K562 (cell line): ENCODE measurements around the gene RTCA. TPM values are rescaled to one million over a fixed set of nuclear protein-coding genes. Genes with fewer than 3 reads are reported as not detected.

Experiments used
- CXXC5 ChIP-seq: fragments of 250-450 bp; sonication (Bioruptor Pico); IDR thresholded peaks from 2 replicates; pipeline ENCODE4 v1.8.0; 2022; ENCODE audit warnings: inconsistent platforms, mild to moderate bottlenecking, moderate library complexity
- DPF2 ChIP-seq: fragments of 450-650 bp; IDR thresholded peaks from 2 replicates; pipeline ENCODE4 v1.6.1; 2016
- HDAC8 ChIP-seq: fragments of 450-650 bp; IDR thresholded peaks from 2 replicates; pipeline ENCODE4 v1.6.1; 2016; ENCODE audit warnings: mild to moderate bottlenecking, missing genetic modification characterization, moderate library complexity, missing compliant biosample characterization
- HMBOX1 ChIP-seq: sonication (generic); IDR thresholded peaks from 2 replicates; pipeline ENCODE4 v1.6.1; 2016
- PKNOX1 ChIP-seq: fragments of 450-650 bp; IDR thresholded peaks from 2 replicates; pipeline ENCODE4 v1.6.1; 2016
- PRDM10 ChIP-seq: fragments of 450-650 bp; IDR thresholded peaks from 2 replicates; pipeline ENCODE4 v1.6.1; 2018; ENCODE audit not compliant: partially characterized antibody
- RBM25 ChIP-seq: fragments of 200-400 bp; formaldehyde crosslinking; IDR thresholded peaks from 2 replicates; pipeline ENCODE4 v1.6.1; 2018; ENCODE audit warnings: low read length, low read depth, moderate library complexity; ENCODE audit not compliant: severe bottlenecking
- SP1 ChIP-seq: sonication (generic); formaldehyde crosslinking; IDR thresholded peaks from 2 replicates; pipeline ENCODE4 v1.8.1; 2022; ENCODE audit warnings: mild to moderate bottlenecking, missing genetic modification reagents
- USF1 ChIP-seq: sonication (generic); formaldehyde crosslinking; IDR thresholded peaks from 2 replicates; pipeline ENCODE4 v1.9.0; 2022; ENCODE audit warnings: mild to moderate bottlenecking, missing genetic modification reagents
- XRCC4 ChIP-seq: IDR thresholded peaks from one replicate; pipeline ENCODE4 v1.6.1; 2011; ENCODE audit not compliant: insufficient read depth, insufficient read length; ENCODE audit errors: extremely low read depth
- ZEB2 ChIP-seq: fragments of 450-650 bp; IDR thresholded peaks from 2 replicates; pipeline ENCODE4 v1.6.1; 2016
- ZNF253 ChIP-seq: fragments of 250-450 bp; sonication (Bioruptor Pico); conservative IDR thresholded peaks from 2 replicates; pipeline ENCODE4 v1.6.1; 2021; ENCODE audit warnings: mild to moderate bottlenecking
- polyA plus RNA-seq, 8 experiments: library from polyadenylated mRNA; depleted of rRNA in 4 of 8; stranded (reverse) in 5 of 8; unstranded in 3 of 8; fragments of >200 nt; fragmentation: Nextera tagmentation in 2 of 8; fragmentation: Illumina TruSeq in 1 of 8; extraction: Ambion mirVana in 2 of 8; extraction: Trizol in 1 of 8; gene quantifications; 2 replicates each; pipeline versions ENCODE4 v1.2.1 to v1.2.3, GENCODE V29; 2011 to 2014; ENCODE audit warnings: inconsistent platforms in 1 of 8, missing spikeins in 1 of 8
- total RNA-seq, 7 experiments: library from RNA; depleted of rRNA in 6 of 7; stranded (reverse); fragments of >200 nt in 6 of 7; fragmentation: Illumina TruSeq in 2 of 7; extraction: Trizol in 2 of 7; gene quantifications; 2 replicates each; pipeline versions ENCODE4 v1.2.1 to v1.2.3, GENCODE V29; 2011 to 2021; ENCODE audit warnings: low replicate concordance in 1 of 7

RTCA gene
- total and polyA plus RNA-seq, 9 of the 15 experiments (the other 6 are each of a cell fraction or from before 2014, with no cell fraction given), result 11.6 to 57.2 (median 43.2) TPM

- TF ChIP-seq PKNOX1 (peak; percentile 83), USF1 (CRISPR knock-in tag) (peak; percentile 34; the same call in 1 of the 2 replicates), ZNF253 (CRISPR knock-in tag) (no peak), DPF2 (0 out of 2 replicates have a peak, but pooled peaks have one; percentile 40), HDAC8 (tag) (0 out of 2 replicates have a peak, but pooled peaks have one; percentile 16), RBM25 (peak; percentile 9), ZEB2 (peak; percentile 67; the same call in 1 of the 2 replicates), HMBOX1 (0 out of 2 replicates have a peak, but pooled peaks have one; percentile 18), SP1 (CRISPR knock-in tag) (peak; percentile 30; the same call in 1 of the 2 replicates), XRCC4 (no peak), CXXC5 (CRISPR knock-in tag) (peak; percentile 23; the same call in 1 of the 2 replicates), PRDM10 (peak; percentile 12)
Observed at GRCh38 chr1:100325415-100326324, 59.7 kb downstream of the RTCA start (continued).
